B cell (primary cell): ENCODE data around the gene LZIC.
"Not testable (repeated sequence)": the region's sequence is repeated elsewhere in the genome, so short reads cannot be mapped to it uniquely, and the experiment has no call there.

Experiments used
- EZH2 ChIP-seq: IDR thresholded peaks from 2 replicates; pipeline ENCODE4 v1.6.1; 2012; ENCODE audit warnings: borderline replicate concordance, low read depth, mild to moderate bottlenecking, moderate library complexity, low read length; ENCODE audit not compliant: insufficient read depth, poor library complexity, severe bottlenecking
- TF ChIP-seq, protein P1 (sequence below): fragments of 200-600 bp; IDR thresholded peaks from one replicate; pipeline ENCODE4 v1.8.0; 2022; ENCODE audit warnings: antibody characterized with exemption, mild to moderate bottlenecking

DNA sequence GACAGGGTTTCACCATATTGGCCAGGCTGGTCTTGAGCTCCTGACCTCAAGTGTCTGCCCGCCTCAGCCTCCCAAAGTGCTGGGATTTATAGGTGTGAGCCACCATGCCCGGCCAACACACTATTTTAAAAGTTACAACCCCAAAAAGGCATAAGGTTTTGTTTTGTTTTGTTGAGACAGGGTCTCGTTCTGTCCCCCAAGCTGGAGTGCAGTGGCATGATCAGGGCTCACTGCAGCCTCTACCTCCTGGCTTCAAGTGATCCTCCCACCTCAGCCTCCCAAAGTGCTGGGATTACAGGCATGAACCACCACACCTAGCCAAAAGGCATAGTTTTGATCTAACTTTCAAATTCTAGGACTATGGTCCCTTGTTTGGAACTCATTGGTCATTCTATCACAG is 25.7 kb downstream of the LZIC start:
- TF ChIP-seq, protein P1, sequence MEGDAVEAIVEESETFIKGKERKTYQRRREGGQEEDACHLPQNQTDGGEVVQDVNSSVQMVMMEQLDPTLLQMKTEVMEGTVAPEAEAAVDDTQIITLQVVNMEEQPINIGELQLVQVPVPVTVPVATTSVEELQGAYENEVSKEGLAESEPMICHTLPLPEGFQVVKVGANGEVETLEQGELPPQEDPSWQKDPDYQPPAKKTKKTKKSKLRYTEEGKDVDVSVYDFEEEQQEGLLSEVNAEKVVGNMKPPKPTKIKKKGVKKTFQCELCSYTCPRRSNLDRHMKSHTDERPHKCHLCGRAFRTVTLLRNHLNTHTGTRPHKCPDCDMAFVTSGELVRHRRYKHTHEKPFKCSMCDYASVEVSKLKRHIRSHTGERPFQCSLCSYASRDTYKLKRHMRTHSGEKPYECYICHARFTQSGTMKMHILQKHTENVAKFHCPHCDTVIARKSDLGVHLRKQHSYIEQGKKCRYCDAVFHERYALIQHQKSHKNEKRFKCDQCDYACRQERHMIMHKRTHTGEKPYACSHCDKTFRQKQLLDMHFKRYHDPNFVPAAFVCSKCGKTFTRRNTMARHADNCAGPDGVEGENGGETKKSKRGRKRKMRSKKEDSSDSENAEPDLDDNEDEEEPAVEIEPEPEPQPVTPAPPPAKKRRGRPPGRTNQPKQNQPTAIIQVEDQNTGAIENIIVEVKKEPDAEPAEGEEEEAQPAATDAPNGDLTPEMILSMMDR = not testable (repeated sequence)
- TF ChIP-seq EZH2 = not testable (repeated sequence)
